SU-DHL-6 (cell line): ENCODE measurements around the gene MITF.

Experiments
- EZH2phosphoT487 ChIP-seq: fragments of 200-600 bp; sonication (generic), shearing (Covaris generic); conservative IDR thresholded peaks from 2 replicates; pipeline ENCODE4 v1.6.1; 2018; ENCODE audit warnings: mild to moderate bottlenecking, antibody characterized with exemption, low read length, moderate library complexity, mixed read lengths
- TF ChIP-seq, protein P1 (sequence below): fragments of 200-600 bp; sonication (generic); IDR thresholded peaks from one replicate; pipeline ENCODE4 v1.5.1; 2017; ENCODE audit warnings: antibody characterized with exemption, mild to moderate bottlenecking, low read length, moderate library complexity; ENCODE audit not compliant: insufficient read depth, poor library complexity, severe bottlenecking

DNA sequence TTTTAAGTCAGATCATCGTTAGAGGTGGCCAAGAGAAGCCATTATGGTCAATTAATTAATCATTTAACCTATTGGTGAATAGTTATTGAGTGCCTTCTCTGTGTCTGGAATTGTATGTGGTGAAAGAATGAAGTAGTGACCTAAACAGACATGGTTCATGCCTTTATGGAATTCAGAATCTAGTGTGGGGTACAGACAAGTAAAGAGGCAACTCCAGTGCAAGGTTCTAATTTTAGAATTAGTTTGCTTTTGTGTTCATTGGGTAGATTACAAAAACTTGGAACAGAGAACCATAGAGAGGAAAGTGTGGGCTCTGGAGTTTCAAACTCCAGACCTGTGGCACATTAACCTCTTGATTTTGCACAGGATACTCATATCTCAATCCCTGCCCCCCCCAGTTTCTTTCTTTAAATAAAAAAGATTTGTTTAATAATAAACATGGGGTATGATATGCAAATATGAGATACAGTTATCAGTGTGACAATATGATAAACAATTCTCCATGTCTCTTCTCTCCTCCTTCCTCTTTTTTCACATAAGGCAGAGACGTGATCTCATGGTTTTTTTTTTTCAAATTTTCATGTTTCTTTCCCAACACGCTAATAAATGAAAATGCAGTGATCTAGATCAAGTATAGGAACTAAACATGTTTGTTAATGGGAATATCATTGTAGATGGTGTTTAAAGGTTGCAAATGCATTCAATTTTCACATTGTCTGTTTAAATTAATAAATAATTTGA, 117.9 kb downstream of the MITF start:
- TF ChIP-seq, protein P1, sequence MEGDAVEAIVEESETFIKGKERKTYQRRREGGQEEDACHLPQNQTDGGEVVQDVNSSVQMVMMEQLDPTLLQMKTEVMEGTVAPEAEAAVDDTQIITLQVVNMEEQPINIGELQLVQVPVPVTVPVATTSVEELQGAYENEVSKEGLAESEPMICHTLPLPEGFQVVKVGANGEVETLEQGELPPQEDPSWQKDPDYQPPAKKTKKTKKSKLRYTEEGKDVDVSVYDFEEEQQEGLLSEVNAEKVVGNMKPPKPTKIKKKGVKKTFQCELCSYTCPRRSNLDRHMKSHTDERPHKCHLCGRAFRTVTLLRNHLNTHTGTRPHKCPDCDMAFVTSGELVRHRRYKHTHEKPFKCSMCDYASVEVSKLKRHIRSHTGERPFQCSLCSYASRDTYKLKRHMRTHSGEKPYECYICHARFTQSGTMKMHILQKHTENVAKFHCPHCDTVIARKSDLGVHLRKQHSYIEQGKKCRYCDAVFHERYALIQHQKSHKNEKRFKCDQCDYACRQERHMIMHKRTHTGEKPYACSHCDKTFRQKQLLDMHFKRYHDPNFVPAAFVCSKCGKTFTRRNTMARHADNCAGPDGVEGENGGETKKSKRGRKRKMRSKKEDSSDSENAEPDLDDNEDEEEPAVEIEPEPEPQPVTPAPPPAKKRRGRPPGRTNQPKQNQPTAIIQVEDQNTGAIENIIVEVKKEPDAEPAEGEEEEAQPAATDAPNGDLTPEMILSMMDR = no peak
- no peak for TF ChIP-seq EZH2phosphoT487
